AG09309 (cell line): ENCODE results near the gene ANKS1A.

Experiments used
- DNase-seq: peaks from one replicate; pipeline ENCODE4 v3.0.0-alpha.2; 2010; ENCODE audit warnings: low read depth
- H3K4me3 ChIP-seq: 2 replicates; pipeline ENCODE4 v1.5.1; 2011; ENCODE audit warnings: mild to moderate bottlenecking, low read depth, low read length, moderate library complexity; ENCODE audit not compliant: control insufficient read depth
- CTCF ChIP-seq: IDR thresholded peaks from 2 replicates; pipeline ENCODE4 v1.5.1; 2011; ENCODE audit warnings: mild to moderate bottlenecking, low read depth, low read length, inconsistent platforms; ENCODE audit not compliant: insufficient read depth, control insufficient read depth; ENCODE audit errors: missing control alignments

ANKS1A gene

GRCh38 chr6:35064757-35065440 lies 175.8 kb downstream of the ANKS1A start:
- no peak overlapping the region for H3K4me3 ChIP-seq
- no peak for TF ChIP-seq CTCF
- DNase-seq, result no peak

- H3K4me3 ChIP-seq, result no peak overlapping the region
- TF ChIP-seq CTCF, result no peak
- no peak for DNase-seq
Observed at GRCh38 chr6:35065441-35065800, 176.4 kb downstream of the ANKS1A start.

- DNase-seq, result no peak
- no peak overlapping the region for H3K4me3 ChIP-seq
- TF ChIP-seq CTCF, result no peak
Observed at GRCh38 chr6:35065870-35066269, 176.8 kb downstream of the ANKS1A start.

GRCh38 chr6:35067234-35067633 lies 178.2 kb downstream of the ANKS1A start:
- TF ChIP-seq CTCF, result no peak
- no peak for DNase-seq
- H3K4me3 ChIP-seq, result no peak overlapping the region

- H3K4me3 ChIP-seq, result no peak overlapping the region
- TF ChIP-seq CTCF, result no peak
- DNase-seq, result no peak
Observed at GRCh38 chr6:35068206-35068605, 179.2 kb downstream of the ANKS1A start.

- no peak overlapping the region for H3K4me3 ChIP-seq
- DNase-seq, result no peak
- TF ChIP-seq CTCF, result no peak
Observed at GRCh38 chr6:35068644-35069043, 179.6 kb downstream of the ANKS1A start.
